NCI-H460 (cell line): Measurements from ENCODE around the gene ANK3. TPM values are rescaled to one million over a fixed set of nuclear protein-coding genes. Genes with fewer than 3 reads are reported as not detected.
A peak's percentile ranks its signal among the peaks of the same experiment; 100 is the strongest.

Source experiments
- DNase-seq: peaks from one replicate; pipeline ENCODE4 v3.0.0-alpha.2; 2016; ENCODE audit warnings: low read depth; ENCODE audit errors: extremely low read depth
- total RNA-seq: library from RNA; depleted of rRNA; stranded (reverse); fragments of >200 nt; shearing (Covaris generic); gene quantifications from 2 replicates; pipeline ENCODE4 v1.2.3, GENCODE V29; 2014

Gene ANK3
- total RNA-seq, 1 experiment from 2014 or later, result 65.7 TPM

DNA sequence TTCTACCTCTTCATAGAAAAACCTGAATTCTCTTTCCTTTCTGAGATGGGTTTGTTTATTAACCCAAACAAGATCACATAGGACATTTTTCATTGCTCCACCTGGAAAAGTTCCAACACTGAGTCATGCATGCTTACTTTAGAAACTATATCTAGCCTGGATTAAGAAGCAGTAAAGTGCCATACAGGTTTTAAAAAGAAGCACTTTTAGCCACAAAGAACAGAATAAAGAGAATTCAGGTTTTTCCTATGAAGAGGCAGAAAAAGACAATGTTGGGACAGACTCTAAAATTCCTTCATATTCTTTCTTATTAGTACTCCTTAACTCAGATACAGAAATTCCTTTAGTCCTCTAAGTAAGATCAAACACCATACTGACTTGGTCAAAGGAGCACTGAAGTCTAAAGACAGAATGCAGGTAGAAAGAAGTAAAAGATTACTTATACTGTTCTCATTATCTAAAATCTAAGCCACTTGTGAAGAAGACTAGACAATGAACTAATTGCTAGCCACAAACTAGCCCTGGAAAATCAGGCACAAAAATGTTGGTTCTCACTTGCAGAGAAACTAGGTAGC, 241.3 kb downstream of the ANK3 start:
- DNase-seq, result no peak

DNA sequence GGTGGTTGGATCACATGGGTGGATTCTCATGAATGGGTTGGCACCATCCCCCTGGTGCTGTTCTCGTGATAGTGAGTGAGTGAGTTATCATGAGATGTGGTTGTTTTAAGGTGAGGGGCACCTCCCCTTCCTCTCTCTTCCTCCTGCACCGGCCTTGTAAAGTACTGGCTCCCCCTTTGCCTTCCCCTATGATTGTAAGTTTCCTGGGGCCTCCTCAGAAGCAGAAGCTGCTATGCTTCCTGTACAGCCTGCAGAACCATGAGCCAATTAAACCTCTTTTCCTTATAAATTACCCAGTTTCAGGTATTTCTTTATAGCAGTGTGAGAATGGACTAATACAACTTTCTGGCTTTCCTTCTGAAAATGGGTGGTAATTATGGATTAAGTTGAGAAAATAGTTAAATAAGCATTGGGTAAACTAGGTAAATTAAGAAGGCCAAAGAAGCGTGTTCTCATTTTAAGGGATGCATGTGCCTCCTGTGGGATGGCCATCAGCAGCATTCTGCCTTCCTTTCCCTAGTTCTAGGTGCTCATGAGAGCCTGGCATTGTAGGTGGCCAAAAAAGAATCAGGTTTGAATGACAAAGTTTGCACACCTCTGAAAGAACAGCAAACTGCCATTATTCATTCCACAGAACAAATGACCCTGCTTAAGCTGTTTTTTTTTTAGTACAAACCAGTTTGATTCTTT, 242.0 kb downstream of the ANK3 start:
- DNase-seq, result no peak

DNA sequence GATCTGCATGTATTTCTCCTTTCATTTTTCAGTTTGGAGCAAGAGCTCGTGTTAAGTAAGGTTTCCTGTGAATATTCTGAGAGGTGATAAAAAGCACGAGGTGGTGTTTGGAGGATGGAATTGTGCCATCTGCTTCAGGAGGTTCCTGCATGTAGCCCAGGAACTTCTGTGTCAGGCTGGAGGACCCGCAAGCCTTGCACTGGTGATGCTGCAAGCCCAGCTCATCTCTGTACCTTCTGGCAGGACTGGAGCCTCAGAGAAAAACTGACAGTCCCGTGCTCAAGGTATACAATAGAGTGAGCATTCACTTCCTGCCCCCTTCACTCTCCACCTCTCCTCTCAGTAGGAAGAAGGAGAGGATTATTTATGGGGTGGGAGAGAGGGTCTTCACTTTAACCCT, 242.7 kb downstream of the ANK3 start:
- no peak for DNase-seq

DNA sequence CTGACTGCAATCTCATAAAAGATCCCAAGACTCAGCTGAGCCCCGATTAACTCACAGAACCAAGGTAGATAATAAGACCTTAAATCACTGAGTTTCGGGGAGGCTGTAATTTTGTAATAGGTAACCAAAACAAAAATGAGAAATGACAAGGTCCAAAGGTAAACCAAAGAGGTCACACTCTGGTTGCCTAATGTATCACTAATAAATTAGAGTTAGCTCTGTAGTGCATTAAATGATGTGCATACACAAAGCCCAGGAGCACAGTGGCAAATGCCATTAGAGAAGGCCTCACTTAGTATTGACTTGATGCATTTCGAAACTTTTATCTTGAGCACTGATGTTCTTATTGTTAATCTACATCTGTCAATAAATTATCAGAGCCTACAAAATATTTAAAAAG, 245.6 kb downstream of the ANK3 start:
- no peak for DNase-seq

DNA sequence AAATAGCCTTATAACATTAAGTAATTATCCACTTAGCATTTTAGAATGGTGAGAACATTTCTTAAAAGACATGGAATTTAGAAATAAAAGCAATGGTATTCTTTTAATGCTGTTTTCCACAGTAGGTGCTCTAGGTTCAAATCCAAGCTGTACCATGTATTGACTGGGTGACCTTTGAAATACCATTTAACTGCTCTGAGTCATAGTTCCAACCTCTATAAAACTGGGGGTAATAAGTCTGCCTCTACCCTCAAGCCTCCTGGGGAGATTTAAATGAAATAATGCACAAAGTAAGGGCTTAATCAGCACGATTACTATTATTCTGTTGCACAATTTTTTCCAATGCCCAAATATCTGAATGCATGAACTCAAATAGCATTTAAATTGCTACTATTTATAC, 246.9 kb downstream of the ANK3 start:
- DNase-seq, result no peak

DNA sequence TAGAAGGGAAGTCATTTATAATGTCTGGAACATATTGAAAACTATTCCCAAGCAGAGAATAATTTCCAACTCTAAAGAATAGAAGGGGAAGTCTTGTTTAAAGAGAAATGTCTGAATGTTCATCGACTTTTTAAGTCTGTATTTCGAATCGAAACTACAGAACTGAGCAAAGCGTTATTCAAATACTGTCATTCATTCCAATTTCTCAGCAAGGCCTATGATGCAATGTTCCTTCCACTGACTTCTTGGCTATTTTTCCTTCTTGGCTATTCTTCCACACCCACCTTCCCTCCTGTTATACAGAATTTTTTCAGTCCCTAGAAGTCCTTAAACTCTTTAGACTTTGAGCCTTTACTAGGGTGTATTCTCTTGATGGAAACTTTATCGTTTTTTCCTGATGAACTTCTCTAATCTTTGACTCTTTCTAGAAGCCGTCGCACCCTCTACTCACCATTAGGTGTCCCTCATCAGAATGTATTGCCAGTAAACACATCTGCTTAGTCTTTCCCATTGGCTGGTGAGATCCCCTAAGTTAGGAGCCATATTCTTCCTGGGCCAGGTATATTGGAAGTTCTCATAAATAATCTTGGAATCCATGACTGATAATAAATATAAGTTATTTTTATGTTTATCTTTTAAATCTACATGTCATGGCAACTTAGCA, 247.6 kb downstream of the ANK3 start:
- DNase-seq, result no peak

DNA sequence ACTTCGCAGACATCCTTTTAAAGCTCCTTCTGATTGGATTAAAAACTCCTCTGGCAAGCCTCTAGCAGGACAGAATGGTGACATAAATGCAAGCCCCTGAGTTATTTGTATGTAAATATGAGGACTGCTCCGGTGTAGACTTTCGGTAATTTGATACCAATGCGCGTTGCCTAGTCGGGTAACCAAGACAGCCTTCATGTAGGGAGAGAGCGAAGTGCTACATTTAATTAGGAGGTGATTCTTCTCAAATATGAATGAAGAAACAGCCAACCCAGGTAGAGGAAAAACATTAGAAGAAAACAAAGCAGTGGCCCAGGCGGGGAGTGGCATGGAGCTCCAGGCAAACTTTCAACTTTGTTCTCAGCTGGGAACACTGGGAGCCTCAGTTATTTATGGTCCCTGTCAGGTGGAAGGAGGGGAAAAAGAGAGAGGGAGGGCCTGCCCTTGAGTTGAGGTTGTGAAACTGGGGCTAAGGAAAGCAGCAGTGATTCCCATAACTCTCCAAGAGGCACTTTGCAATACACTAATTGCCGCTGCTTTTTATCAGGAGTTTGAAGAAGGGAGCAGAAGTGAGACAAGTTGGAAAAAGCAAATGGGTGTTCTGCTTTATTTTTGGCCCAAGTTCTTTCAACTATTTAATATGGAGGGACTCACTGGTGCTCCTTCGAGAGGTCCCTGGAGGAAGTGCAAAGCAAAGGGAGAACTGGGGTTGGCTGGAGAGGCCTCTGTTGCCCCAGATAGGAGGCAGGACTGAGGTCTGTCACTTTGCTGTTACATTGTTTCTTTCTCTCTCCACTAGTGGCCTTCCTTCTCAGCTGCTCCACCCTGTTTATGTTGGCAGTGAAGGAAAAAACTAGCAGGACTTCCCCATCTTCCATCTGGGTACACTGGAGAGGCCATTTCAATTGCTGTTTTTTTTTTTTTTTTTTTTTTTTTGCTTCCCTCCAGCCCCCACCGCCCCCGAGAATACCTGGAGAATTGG, 248.7 kb downstream of the ANK3 start:
- peak; percentile 89 for DNase-seq

DNA sequence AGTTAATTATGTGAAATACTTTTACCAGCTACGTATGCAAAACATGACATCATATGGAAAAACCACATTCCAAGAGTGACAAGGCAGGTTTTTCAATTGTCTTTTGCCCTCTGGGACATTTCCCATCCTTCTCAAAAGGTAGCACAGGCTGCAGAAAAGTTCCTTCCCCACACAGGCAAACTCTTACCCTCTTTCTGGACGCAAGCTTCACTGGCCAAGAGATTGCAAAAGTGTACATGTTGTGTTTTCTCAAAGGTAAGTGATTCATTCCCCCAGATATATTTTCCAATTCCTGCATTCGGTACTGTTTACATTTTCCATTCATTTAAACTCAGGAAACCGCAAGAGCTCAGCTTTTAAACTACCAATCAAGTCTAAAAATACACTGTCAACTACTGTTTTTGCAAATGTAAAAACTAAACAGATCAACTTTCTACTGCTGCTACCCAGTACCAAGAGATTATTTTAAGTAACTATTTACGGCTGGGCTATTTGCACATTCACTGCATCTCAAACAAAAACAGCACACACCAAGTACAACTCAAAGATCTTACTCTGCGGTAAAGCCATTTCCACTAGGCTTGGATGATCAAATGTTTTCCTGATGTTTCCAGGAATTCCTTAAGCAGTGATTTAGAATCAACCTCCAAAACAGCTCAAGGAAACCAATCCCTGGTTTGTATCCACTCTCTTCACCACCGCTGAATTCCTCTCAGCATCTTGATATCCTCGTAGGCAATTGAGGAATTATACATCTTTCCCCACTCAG, 249.7 kb downstream of the ANK3 start:
- DNase-seq, result peak; percentile 57

DNA sequence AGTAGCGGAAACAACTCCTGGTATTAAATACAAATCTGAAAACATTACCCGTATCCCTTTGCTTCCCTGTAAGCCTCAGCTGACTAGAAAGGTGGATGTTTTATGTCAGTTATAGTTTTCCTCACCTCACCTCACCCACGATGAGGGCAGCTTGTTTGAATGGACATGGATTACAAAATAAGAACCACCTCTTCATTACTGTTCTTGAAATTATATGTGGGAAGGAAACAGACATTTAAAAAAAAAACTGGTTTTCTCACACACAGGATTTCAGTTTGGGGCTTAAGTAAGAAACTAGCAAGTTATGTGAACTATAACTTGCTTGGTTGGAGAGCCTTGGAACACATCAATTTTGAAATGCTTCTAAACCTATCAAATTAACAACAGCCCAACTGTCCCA, 250.4 kb downstream of the ANK3 start:
- no peak for DNase-seq

DNA sequence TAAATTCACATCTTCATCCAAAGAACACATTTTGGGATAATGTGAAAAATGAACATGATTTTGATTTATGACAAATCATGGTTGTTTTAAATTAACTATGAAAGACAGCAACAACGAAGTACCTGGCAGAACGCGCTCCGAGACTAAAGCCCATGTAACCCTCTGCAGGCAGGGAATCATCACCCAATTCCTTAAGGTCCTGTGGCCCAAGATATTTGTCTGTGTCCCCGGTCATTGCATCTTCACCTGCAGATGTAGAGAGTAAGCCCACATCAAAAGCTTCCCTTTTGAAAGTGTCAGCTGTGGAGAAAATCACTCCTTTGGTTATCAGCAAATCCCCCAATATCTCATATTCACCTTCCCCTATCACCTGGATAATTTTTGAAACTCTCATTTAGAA, 250.8 kb downstream of the ANK3 start:
- DNase-seq, result no peak

DNA sequence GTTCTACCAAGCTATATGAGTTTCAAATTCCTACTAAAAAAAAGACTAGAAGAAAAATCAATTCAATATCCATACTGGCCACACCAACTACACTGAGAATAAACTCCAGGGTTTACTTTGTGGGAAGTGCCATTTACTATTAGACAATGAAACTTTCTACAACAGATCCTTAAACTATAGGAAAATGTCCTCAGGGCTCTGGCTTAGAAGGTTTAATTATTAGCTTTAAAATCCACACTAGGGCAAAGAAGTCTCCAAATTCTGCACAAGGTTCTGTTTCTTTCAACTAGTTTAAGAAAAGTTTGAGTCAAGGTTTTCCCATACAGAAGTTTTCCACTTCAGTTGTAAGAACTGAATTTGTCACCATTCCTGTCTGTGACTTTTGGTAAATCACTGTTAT, 251.6 kb downstream of the ANK3 start:
- no peak for DNase-seq

DNA sequence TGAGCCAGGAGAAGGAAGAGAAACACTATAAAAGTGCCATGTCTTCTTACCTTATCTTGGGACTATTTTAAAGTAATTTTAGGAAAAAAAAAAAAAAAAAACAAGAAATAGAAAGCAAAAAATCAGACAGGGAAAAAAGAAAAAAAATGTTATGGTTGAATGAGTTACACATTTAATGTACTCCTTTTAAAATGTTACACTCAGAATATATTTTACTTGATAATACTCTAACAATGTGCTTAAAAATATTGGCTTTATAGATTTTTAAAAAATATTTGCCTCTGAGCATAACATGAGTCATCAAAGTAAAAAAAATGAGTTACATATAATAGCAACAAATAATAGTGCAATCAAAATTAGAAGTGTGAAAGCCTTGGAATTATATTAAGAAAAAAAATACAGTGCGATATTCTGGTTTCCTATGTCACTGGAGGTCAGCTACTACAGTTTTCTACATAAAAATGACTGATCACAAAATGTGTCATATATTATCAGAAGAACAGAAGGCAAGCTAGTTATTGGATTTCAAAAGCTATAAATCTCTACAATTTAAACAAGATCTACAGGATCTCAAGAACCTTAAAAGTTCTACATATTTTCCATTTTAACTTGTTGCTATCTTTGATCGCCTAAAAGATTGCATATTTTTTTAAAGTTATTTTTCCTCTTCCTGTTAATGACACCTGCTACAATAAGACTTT, 252.2 kb downstream of the ANK3 start:
- DNase-seq, result no peak

DNA sequence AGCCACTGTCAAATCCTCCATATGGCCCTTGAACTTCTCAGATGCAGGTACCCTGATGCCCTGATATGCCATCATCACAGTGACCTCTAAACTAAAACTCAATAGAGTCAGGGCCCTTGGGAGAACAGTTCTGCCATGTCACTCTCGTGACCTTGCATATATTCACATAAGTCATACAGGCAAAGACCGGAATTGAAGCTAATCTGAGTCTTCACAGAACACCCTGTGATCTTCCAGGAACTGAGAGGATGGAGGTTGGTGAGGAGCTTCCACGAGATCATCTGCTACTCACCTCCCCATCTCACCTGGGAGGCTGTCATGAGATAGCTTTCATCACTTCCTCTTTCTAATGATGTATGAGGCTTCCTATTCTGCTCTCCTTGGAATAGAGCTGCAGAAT, 254.7 kb downstream of the ANK3 start:
- DNase-seq, result no peak

DNA sequence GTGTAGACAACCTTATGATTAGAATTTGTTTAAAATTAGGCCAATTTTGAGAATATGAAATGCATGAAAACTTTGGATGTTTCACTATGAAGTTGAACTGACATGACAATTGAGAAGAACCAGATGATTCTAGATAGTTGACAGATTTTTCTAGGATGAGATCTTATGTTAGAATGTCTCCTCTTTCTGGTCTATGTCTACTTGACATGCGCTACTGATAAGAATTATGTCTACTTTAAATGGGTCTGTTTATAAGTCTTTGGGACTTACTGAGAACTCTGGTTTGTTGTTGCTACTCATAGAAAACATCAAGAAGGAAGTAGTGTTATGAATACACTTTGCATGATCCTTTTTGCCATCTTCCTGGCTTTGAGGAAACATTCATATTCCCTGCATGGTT, 255.1 kb downstream of the ANK3 start:
- DNase-seq, result no peak

DNA sequence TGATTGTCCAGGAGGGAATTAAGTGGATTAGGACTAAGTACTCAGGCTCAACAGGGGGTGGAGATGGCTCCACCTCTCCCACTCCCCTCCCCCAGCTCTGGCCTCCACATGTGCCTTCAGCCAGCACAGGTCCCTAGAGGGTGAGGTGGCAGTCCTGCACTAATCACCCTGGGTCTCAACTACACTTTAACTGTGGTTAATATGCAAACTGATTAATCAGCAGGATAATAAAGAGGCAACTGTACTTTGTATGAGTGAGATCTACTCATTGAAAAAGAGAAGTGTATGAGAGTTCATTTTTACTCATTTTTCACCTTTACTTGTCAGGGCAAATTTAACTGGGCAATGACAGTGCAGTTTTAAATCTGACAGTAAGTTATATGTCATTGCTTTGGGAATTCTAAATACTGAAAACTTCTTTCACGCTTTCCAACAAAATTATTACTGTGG, 259.5 kb downstream of the ANK3 start:
- peak; percentile 40 for DNase-seq

DNA sequence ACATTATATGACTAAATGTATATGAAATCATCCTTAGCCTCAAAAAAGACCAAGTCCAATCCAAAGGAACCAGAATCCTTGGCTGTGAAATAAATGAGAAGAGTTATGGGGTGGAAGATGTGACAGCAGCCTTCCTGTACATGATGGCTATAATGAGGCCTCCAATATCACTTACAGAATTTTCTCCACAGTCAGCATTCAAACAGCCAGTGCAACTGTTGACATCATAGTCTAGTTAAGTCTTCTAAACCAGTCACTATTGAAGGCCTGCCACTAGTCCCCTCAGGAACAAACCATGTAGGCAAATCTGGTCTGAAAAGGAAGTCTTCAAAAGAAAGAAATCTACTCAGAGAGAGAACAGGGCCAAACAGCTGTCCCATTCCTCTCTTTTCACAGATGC, 263.8 kb downstream of the ANK3 start:
- DNase-seq, result no peak

DNA sequence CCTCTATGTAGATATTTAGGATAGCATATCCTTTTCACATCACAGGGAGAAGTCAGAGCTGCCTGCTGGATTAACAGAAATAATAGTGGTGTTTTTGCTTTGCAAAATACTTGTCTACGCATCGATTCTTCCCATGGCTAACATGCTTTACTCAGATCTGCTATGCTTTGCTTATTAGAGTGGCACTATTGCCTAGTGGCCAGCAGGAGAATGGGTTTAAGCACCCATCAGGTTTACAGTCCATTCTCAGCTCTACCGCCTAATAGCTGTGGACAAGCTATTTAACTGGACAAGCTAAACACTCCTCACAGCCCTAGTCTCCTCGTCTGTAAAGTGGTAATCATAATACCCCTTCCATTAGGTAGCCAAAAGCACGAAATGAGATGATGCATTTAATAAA, 265.1 kb downstream of the ANK3 start:
- no peak for DNase-seq

DNA sequence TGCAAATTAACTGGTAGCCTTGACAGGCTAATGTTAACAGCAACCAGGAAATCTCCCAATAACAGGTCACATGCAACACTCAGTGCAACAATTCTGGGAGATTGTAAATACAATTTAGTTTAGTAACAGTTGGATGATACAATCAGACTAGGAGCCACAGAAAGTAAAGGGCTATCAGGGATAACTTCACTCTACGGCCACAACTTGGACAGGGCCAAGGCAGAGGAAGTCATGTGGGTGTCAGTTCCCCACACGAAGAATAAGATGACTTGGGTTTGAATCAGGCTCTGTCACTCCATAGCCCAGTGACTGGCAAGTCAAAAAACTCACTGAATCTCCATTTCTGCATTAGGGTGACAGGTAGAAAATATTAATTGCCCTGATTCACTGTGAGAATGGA, 266.0 kb downstream of the ANK3 start:
- DNase-seq, result no peak

DNA sequence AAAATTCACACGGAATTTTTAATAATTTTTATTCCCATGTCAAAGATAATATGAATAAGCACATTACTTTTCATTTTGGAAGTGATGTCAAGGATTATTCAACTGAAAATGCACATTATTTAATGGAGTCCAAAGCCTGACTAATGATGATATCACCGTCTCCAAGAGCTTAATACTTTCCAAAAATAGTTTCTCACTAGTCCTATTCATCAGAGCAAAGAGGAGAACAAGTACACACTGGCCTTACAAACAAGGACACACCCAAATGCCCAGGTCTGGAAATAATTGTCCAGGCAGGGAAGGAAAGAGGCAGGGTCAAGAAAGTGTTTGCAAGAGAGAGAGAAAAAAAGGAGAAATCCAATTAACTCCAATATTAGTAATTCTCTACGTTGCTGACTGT, 266.5 kb downstream of the ANK3 start:
- no peak for DNase-seq

DNA sequence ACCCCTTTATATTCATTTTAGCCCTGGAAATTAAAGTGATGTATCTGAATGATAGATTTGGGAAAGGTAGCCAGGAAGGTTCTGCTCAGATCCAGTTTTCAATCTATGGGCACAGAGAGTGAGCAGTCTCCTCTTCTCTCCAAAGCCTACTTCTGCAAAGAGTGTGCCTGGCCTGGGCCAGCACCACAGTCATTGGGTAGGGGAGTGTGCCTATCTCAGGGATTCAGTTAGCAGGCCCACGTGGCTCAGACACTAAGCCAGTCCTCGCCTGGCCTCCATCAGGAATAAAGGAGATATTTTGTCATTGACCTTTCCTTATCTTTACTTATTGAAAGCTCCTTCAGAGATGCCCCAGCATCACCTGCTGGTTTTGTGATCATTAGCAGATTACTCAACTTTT, 267.5 kb downstream of the ANK3 start:
- no peak for DNase-seq
